AG04450 (cell line): ENCODE results near the gene STON1. TPM values are rescaled to one million over a fixed set of nuclear protein-coding genes. Genes with fewer than 3 reads are reported as not detected.

Experiments
- CTCF ChIA-PET: fragments of 300-600, 350-600 bp; formaldehyde crosslinking; extraction: SDS; loops from one replicate; lab custom pipeline; 2022; ENCODE audit warnings: antibody characterized with exemption, inconsistent platforms; lab: Charles Lee
- POLR2A ChIA-PET: fragments of 350-600 bp; formaldehyde crosslinking; extraction: SDS; loops from one replicate; lab custom pipeline; 2021; ENCODE audit warnings: antibody characterized with exemption, inconsistent platforms; lab: Yijun Ruan, JAX
- DNase-seq: peaks from one replicate; pipeline ENCODE4 v3.0.0-alpha.2; 2011; ENCODE audit warnings: low read depth, low spot score
- H3K27ac ChIP-seq: one replicate; pipeline ENCODE4 v1.5.1; 2012; ENCODE audit warnings: low read depth, low read length, control low read depth
- H3K27me3 ChIP-seq: one replicate; pipeline ENCODE4 v1.6.0; 2012; ENCODE audit warnings: low read length; ENCODE audit not compliant: control insufficient read depth, insufficient read depth
- H3K4me3 ChIP-seq: 2 replicates; pipeline ENCODE4 v1.5.1; 2011; ENCODE audit warnings: mild to moderate bottlenecking, low read depth, low read length, control low read depth
- H3K9me3 ChIP-seq: 2 replicates; pipeline ENCODE4 v1.5.1; 2012; ENCODE audit warnings: low read length; ENCODE audit not compliant: control insufficient read depth, insufficient read depth
- polyA plus RNA-seq: library from polyadenylated mRNA; depleted of rRNA; stranded (reverse); fragments of >200 nt; gene quantifications from 2 replicates; pipeline ENCODE4 v1.2.3, GENCODE V29; 2011
- TF ChIP-seq, protein P1 (sequence below): IDR thresholded peaks from 2 replicates; pipeline ENCODE4 v1.5.1; 2011; ENCODE audit warnings: low read depth, low read length, control low read depth, inconsistent platforms

Gene STON1
- polyA plus RNA-seq, 1 experiment, result 17.8 TPM

DNA sequence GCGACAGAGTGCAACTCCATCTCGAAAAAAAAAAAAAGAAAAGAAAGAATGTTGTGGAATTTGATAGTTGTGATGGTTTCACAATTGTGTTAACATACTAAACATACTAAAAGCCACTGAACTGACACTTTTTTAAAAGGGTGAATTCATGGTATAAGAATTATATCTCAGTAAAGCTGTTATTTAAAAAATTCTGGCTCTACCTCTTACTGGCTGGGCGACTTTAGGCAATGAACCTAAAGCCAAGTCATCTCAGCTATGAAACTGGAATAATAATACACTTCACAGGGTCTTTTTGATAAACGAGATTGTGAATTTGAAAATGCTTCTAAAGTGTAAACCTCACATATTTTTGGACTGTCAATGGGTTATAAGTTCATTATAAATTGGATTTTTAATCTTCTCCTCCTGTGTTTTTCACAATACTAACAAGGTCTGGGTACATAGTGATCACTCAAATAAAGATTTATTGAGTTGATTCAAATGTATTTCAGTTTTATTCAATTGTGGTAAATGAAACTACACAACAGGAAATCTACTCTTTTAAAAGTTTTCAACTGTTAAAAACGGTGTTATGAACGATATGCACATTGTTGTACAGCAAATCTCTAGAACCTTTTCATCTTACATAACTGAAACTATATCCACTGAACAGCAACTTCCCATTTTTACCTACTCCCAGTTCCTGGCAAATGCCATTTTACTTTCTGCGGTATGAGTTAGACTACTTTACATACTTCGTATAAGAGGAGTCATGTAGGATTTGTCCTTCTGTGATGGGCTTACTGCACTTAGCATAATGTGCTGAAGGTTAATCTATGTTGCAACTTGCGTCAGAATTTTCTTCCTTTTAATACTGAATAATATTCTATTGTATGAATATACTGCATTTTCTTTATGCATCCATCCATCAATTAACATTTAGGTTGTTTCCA is 44.7 kb downstream of the STON1 start:
- Histone ChIP-seq H3K4me3 (no peak overlapping the region), H3K27me3 (no peaks in the 10 kb centered on the region), H3K27ac (no peak overlapping the region), H3K9me3 (no peaks in the 10 kb centered on the region)
- CTCF ChIA-PET, result interaction anchor here (0.7 kb wide), 1 partner anchor 469 kb away, joined by 3 read pairs; no protein-coding TSS in a partner anchor
- POLR2A ChIA-PET, result no interaction called here
- no peak for DNase-seq
- TF ChIP-seq, protein P1, sequence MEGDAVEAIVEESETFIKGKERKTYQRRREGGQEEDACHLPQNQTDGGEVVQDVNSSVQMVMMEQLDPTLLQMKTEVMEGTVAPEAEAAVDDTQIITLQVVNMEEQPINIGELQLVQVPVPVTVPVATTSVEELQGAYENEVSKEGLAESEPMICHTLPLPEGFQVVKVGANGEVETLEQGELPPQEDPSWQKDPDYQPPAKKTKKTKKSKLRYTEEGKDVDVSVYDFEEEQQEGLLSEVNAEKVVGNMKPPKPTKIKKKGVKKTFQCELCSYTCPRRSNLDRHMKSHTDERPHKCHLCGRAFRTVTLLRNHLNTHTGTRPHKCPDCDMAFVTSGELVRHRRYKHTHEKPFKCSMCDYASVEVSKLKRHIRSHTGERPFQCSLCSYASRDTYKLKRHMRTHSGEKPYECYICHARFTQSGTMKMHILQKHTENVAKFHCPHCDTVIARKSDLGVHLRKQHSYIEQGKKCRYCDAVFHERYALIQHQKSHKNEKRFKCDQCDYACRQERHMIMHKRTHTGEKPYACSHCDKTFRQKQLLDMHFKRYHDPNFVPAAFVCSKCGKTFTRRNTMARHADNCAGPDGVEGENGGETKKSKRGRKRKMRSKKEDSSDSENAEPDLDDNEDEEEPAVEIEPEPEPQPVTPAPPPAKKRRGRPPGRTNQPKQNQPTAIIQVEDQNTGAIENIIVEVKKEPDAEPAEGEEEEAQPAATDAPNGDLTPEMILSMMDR, result no peak

DNA sequence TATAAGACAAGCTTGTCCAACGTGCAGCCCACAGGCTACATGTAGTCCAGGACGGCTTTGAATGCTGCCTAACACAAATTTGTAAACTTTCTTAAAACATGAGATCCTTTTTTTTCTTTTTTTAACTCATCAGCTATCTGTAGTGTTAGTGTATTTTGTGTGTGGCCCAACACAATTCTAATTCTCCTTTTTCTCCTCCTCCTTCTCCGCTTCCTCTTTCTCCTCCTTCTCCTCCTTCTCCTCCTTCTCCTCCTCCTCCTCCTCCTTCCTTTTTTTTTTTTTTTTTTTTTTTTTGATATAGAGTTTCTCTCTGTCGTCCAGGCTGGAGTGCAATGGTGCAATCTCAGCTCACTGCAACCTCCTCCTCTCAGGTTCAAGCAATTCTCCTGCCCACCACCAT is 48.4 kb downstream of the STON1 start:
- H3K27me3 ChIP-seq, result no peaks in the 10 kb centered on the region
- TF ChIP-seq, protein P1, result no peak
- H3K9me3 ChIP-seq, result no peaks in the 10 kb centered on the region
- no peak overlapping the region for H3K27ac ChIP-seq
- POLR2A ChIA-PET, result no interaction called here
- CTCF ChIA-PET, result interaction anchor here (0.9 kb wide), 1 partner anchor 10 kb away, joined by 9 read pairs; no protein-coding TSS in a partner anchor
- DNase-seq, result no peak
- no peak overlapping the region for H3K4me3 ChIP-seq

DNA sequence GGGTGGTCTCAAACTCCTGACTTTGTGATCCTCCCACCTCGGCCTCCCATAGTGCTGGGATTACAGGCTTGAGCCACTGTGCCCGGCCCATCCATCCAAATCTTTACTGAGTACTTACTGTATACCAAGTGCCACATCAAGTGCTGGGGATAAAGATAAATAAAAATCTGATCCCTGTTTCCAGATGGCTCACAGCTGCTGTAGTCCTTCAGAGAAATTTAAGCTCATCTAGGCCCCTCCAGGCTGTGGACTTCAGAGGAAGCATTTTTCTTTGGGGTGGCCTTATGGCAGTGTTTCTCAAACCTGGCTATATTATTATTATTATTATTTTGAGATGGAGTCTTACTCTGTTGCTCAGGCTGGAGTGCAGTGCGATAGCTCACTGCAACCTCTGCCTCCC is 54.0 kb downstream of the STON1 start:
- ChIA-PET POLR2A (no interaction called here), CTCF (interaction anchor here (0.6 kb wide), 1 partner anchor 142 kb away, joined by 3 read pairs; no protein-coding TSS in a partner anchor)
- Histone ChIP-seq H3K4me3 (no peak overlapping the region), H3K9me3 (no peaks in the 10 kb centered on the region), H3K27ac (no peak overlapping the region), H3K27me3 (no peaks in the 10 kb centered on the region)
- DNase-seq, result no peak
- TF ChIP-seq, protein P1, result no peak

DNA sequence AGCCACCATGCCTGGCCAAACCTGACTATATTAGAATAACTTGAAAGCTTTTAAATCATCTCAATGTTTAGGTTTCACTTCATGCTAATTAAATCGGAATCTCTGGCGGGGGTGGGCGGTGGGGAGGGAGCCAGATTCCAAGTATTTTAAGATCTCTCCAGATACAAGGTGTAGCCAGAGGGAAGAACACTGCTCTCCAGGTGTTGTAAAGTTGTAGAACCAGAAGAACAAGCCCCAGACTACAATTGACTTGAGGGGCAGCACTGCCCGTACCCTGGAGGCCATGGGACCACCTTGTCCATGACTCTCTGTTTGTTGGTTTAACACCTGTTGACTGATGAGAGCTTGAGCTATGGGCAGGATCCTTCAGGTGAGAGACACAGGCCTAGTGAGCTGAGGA is 54.6 kb downstream of the STON1 start:
- POLR2A ChIA-PET, result no interaction called here
- no peaks in the 10 kb centered on the region for H3K9me3 ChIP-seq
- CTCF ChIA-PET, result interaction anchor here (0.6 kb wide), 1 partner anchor 143 kb away, joined by 3 read pairs; no protein-coding TSS in a partner anchor

More for the DNA sequence above, 54.6 kb downstream of the STON1 start:
- DNase-seq, result no peak
- TF ChIP-seq, protein P1, result no peak
- H3K27ac ChIP-seq, result no peak overlapping the region
- no peaks in the 10 kb centered on the region for H3K27me3 ChIP-seq
- H3K4me3 ChIP-seq, result no peak overlapping the region
